ENCODE data around the gene HPSE2. TPM values are rescaled to one million over a fixed set of nuclear protein-coding genes. Genes with fewer than 3 reads are reported as not detected.

HPSE2 gene
- total RNA-seq, 1 experiment from 2014 or later: 0.20 TPM

DNA sequence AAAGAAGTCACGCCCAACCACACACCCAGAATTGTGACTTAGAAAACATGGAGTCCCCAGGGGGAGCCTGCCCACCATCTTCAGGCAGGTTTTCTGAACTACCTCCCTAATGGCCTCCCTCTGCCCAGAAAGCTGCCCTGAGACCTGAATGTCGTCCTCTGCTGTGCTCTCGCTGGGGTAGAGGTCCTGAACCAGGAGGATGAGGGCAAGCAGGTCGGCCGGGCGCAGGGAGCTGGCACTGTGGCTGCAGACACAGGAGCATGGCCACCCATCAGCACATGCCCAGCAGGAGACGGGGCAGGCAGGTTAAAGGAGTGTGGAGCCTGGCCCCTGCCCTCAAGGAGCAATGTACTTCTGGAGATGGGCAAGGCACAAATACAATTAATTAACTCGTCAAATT is 805.2 kb downstream of the HPSE2 start:
- Histone ChIP-seq H4K20me1 (ENCODE audit: control insufficient read depth, insufficient read depth, insufficient read length) (no peaks in the 10 kb centered on the region), H4K5ac (ENCODE audit: insufficient read length, low read depth, low read length) (no peak overlapping the region), H3K56ac (ENCODE audit: insufficient read length, low read depth, low read length) (no peak overlapping the region), H4K91ac (ENCODE audit: insufficient read length, low read depth, low read length) (no peak overlapping the region), H3T11ph (ENCODE audit: low read length) (no peak overlapping the region), H2BK120ac (ENCODE audit: low read depth, low read length, poor library complexity, severe bottlenecking) (no peak overlapping the region), H3K9me3 (ENCODE audit: control insufficient read depth, low read depth, low read length) (no peaks in the 10 kb centered on the region), H3K18ac (ENCODE audit: insufficient read length, low read depth, low read length) (no peak overlapping the region), H3K4me2 (ENCODE audit: insufficient read depth, insufficient read length, low read length) (no peak overlapping the region), H3K9ac (ENCODE audit: extremely low read depth, insufficient read length, low read length) (no peak overlapping the region), H3K4me1 (ENCODE audit: insufficient read depth, low read length) (no peaks in the 10 kb centered on the region), H3K27me3 (ENCODE audit: insufficient read depth, low read length) (no peaks in the 10 kb centered on the region), H2AFZ (ENCODE audit: low read length) (no peak overlapping the region), H2BK15ac (ENCODE audit: low read depth, low read length) (no peak overlapping the region), H2BK5ac (ENCODE audit: insufficient read length, low read length) (no peak overlapping the region), H4K8ac (replicated peaks; ENCODE audit: insufficient read length, low read depth, low read length) (no peak overlapping the region), H3K23me2 (ENCODE audit: insufficient read length, low read depth, low read length, poor library complexity, severe bottlenecking) (no peaks in the 10 kb centered on the region), H3K79me1 (ENCODE audit: insufficient read depth, low read depth, low read length, poor library complexity, severe bottlenecking) (no peaks in the 10 kb centered on the region), H3K27ac (ENCODE audit: insufficient read length, low read depth, low read length) (no peak overlapping the region), H3K79me2 (ENCODE audit: insufficient read depth, low read length) (no peaks in the 10 kb centered on the region), H3K14ac (ENCODE audit: insufficient read depth, low read length) (no peak overlapping the region), H3K4ac (ENCODE audit: low read depth, low read length) (no peak overlapping the region), H2AK5ac (ENCODE audit: insufficient read length, low read length) (no peak overlapping the region), H3K23ac (ENCODE audit: insufficient read length, low read depth, low read length) (no peak overlapping the region), H2BK20ac (ENCODE audit: low read depth, low read length, poor library complexity, severe bottlenecking) (no peak overlapping the region), H2BK12ac (ENCODE audit: insufficient read length, low read depth, low read length) (no peak overlapping the region)
- Mint-ChIP-seq H3K4me3 (no peak overlapping the region), H3K36me3 (ENCODE audit: insufficient read depth in 1 of 3, low read depth in 3 of 3) (peaks cover 50 to 65% (median 62%) of the 10 kb centered on the region in 3 experiments), H3K9me3 (peaks cover 19 to 21% of the 10 kb centered on the region in 2 experiments), H3K27me3 (ENCODE audit: low read depth) (no peaks in the 10 kb centered on the region), H3K4me1 (no peaks in the 10 kb centered on the region), H3K27ac (peak overlapping the region in 1 of 3 experiments; percentile 10; a peak in 2 of 7 replicates)
- DNase-seq: no peak
- TF ChIP-seq CTCF (conservative IDR thresholded peaks at IDR 0.05): no peak
- no CpG with 5 or more reads among the region's 8 CpGs for WGBS (ENCODE audit: extremely low coverage, insufficient read length, low lambda C conversion rate)
